Measurements from ENCODE around the gene LPAR5.

DNA sequence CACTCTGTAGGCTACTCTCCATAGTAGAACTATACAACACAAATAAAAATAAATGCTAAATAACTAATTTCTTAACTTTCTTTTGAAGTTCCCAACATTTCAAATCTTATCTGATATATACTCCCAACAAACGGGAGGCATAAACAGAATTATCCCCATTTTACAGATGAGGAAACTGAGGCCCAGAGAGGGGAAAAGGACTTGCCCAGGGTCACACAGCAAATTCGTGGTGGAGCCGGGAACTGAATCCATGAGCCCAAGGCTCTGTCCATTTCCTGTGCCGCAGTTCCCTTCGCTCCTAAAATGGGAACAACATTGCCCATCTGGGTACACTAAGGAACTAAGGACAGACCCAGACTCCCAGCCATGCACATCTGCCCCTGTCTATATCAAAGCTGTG, 41.2 kb upstream of the LPAR5 start:
- no peak for TF ChIP-seq POLR2AphosphoS5 (IDR thresholded peaks at IDR 0.05)
- no peak for TF ChIP-seq CTCF (IDR thresholded peaks at IDR 0.05)
- no peak for TF ChIP-seq POLR2A (IDR thresholded peaks at IDR 0.05)
- no peak for TF ChIP-seq EP300 (IDR thresholded peaks at IDR 0.05; ENCODE audit: low read depth)

All from transverse colon (tissue), 4 donors.